ENCODE data around the gene ELOVL6. TPM values are rescaled to one million over a fixed set of nuclear protein-coding genes. Genes with fewer than 3 reads are reported as not detected.
"Not testable (repeated sequence)": the region's sequence is repeated elsewhere in the genome, so short reads cannot be mapped to it uniquely, and the experiment has no call there.

The ELOVL6 gene
- 10.5 and 11.9 TPM in 2 replicates for total RNA-seq (2014; rRNA removed; shearing (Covaris generic))

GRCh38 chr4:110198435-110199416 is at the start of gene ELOVL6:
Gene ELOVL6, minus strand, starts transcription at chr4:110198615. Its CDS starts 280 bp downstream, at chr4:110198335.
- peak; percentile 63 to 66 for DNase-seq (ENCODE audit: low read depth in 1 of 2, low spot score in 2 of 2)
- Histone ChIP-seq H3K27me3 (replicated peaks) (no peaks in the 10 kb centered on the region), H3K4me1 (replicated peaks) (peaks cover 11% of the 10 kb centered on the region), H3K27ac (peak within 1 kb of the TSS; percentile 66; the same call in 1 of the 2 replicates), H3K9me3 (replicated peaks) (no peaks in the 10 kb centered on the region), H3K36me3 (peaks cover 13% of the 10 kb centered on the region), H3K4me3 (peak within 1 kb of the TSS; percentile 82)

- no peaks in the 10 kb centered on the region for H3K9me3 ChIP-seq (replicated peaks)
- no peaks in the 10 kb centered on the region for H3K36me3 ChIP-seq
- DNase-seq (ENCODE audit: low read depth in 1 of 2, low spot score in 2 of 2) = no peak
- no peak overlapping the region for H3K27ac ChIP-seq
- no peak overlapping the region for H3K4me3 ChIP-seq
- H3K27me3 ChIP-seq (replicated peaks) = no peaks in the 10 kb centered on the region; the same call in none of the 2 replicates
- H3K4me1 ChIP-seq (replicated peaks) = no peaks in the 10 kb centered on the region
These were observed 49.7 kb upstream of the ELOVL6 start for GRCh38 chr4:110248100-110248499.

GRCh38 chr4:110247591-110247990 is 49.2 kb upstream of the ELOVL6 start:
- H3K4me3 ChIP-seq = no peak overlapping the region
- H3K27me3 ChIP-seq (replicated peaks) = no peaks in the 10 kb centered on the region; the same call in none of the 2 replicates
- no peaks in the 10 kb centered on the region for H3K4me1 ChIP-seq (replicated peaks)
- H3K9me3 ChIP-seq (replicated peaks) = no peaks in the 10 kb centered on the region
- no peak for DNase-seq (ENCODE audit: low read depth in 1 of 2, low spot score in 2 of 2)
- no peaks in the 10 kb centered on the region for H3K36me3 ChIP-seq
- no peak overlapping the region for H3K27ac ChIP-seq

GRCh38 chr4:110245577-110245976 is 47.2 kb upstream of the ELOVL6 start:
- Histone ChIP-seq H3K27me3 (replicated peaks) (no peaks in the 10 kb centered on the region; the same call in 1 of the 2 replicates), H3K4me1 (replicated peaks) (no peaks in the 10 kb centered on the region), H3K9me3 (replicated peaks) (no peaks in the 10 kb centered on the region), H3K4me3 (no peak overlapping the region), H3K27ac (no peak overlapping the region), H3K36me3 (no peaks in the 10 kb centered on the region)
- no peak for DNase-seq (ENCODE audit: low read depth in 1 of 2, low spot score in 2 of 2)

GRCh38 chr4:110236324-110236723 is 37.9 kb upstream of the ELOVL6 start:
- Histone ChIP-seq H3K27ac (no peak overlapping the region), H3K27me3 (replicated peaks) (0 out of 2 replicates have a peak, but pooled peaks cover 3% of the 10 kb centered on the region), H3K4me1 (replicated peaks) (no peaks in the 10 kb centered on the region), H3K36me3 (no peaks in the 10 kb centered on the region), H3K9me3 (replicated peaks) (0 out of 2 replicates have a peak, but pooled peaks cover 3% of the 10 kb centered on the region), H3K4me3 (no peak overlapping the region)
- no peak for DNase-seq (ENCODE audit: low read depth in 1 of 2, low spot score in 2 of 2)

GRCh38 chr4:110233581-110233980 is 35.2 kb upstream of the ELOVL6 start:
- not testable (repeated sequence) for DNase-seq (ENCODE audit: low read depth in 1 of 2, low spot score in 2 of 2); H3K4me3 ChIP-seq; H3K4me1 ChIP-seq (replicated peaks); H3K36me3 ChIP-seq; H3K27me3 ChIP-seq (replicated peaks); H3K27ac ChIP-seq; H3K9me3 ChIP-seq (replicated peaks)

- Histone ChIP-seq H3K27ac (no peak overlapping the region), H3K27me3 (replicated peaks) (no peaks in the 10 kb centered on the region), H3K9me3 (replicated peaks) (0 out of 2 replicates have a peak, but pooled peaks cover 3% of the 10 kb centered on the region), H3K4me1 (replicated peaks) (no peaks in the 10 kb centered on the region), H3K36me3 (no peaks in the 10 kb centered on the region), H3K4me3 (no peak overlapping the region)
- DNase-seq (ENCODE audit: low read depth in 1 of 2, low spot score in 2 of 2) = no peak
These were observed 33.5 kb upstream of the ELOVL6 start for GRCh38 chr4:110231869-110232268.

- Histone ChIP-seq H3K36me3 (no peaks in the 10 kb centered on the region), H3K4me3 (no peak overlapping the region), H3K4me1 (replicated peaks) (no peaks in the 10 kb centered on the region), H3K27ac (no peak overlapping the region), H3K9me3 (replicated peaks) (no peaks in the 10 kb centered on the region), H3K27me3 (replicated peaks) (no peaks in the 10 kb centered on the region)
- no peak for DNase-seq (ENCODE audit: low read depth in 1 of 2, low spot score in 2 of 2)
These were observed 30.9 kb upstream of the ELOVL6 start for GRCh38 chr4:110229266-110229665.

GRCh38 chr4:110224812-110225211 is 26.4 kb upstream of the ELOVL6 start:
- no peak overlapping the region for H3K27ac ChIP-seq
- no peaks in the 10 kb centered on the region for H3K36me3 ChIP-seq
- H3K9me3 ChIP-seq (replicated peaks) = no peaks in the 10 kb centered on the region
- no peaks in the 10 kb centered on the region for H3K4me1 ChIP-seq (replicated peaks)
- no peak for DNase-seq (ENCODE audit: low read depth in 1 of 2, low spot score in 2 of 2)
- no peak overlapping the region for H3K4me3 ChIP-seq
- H3K27me3 ChIP-seq (replicated peaks) = no peaks in the 10 kb centered on the region

GRCh38 chr4:110224142-110224541 is 25.7 kb upstream of the ELOVL6 start:
- Histone ChIP-seq H3K36me3 (no peaks in the 10 kb centered on the region), H3K4me1 (replicated peaks) (no peaks in the 10 kb centered on the region), H3K27ac (no peak overlapping the region), H3K9me3 (replicated peaks) (no peaks in the 10 kb centered on the region), H3K27me3 (replicated peaks) (no peaks in the 10 kb centered on the region), H3K4me3 (no peak overlapping the region)
- DNase-seq (ENCODE audit: low read depth in 1 of 2, low spot score in 2 of 2) = no peak

- not testable (repeated sequence) for H3K36me3 ChIP-seq
These were observed 20.5 kb upstream of the ELOVL6 start for GRCh38 chr4:110218935-110219334.

GRCh38 chr4:110217181-110217580 is 18.8 kb upstream of the ELOVL6 start:
- not testable (repeated sequence) for H3K4me3 ChIP-seq; H3K9me3 ChIP-seq (replicated peaks); H3K36me3 ChIP-seq; H3K27ac ChIP-seq; H3K27me3 ChIP-seq (replicated peaks); DNase-seq (ENCODE audit: low read depth in 1 of 2, low spot score in 2 of 2); H3K4me1 ChIP-seq (replicated peaks)

More at GRCh38 chr4:110218935-110219334, 20.5 kb upstream of the ELOVL6 start:
- H3K27ac ChIP-seq; H3K4me1 ChIP-seq (replicated peaks); H3K4me3 ChIP-seq; H3K27me3 ChIP-seq (replicated peaks); H3K9me3 ChIP-seq (replicated peaks); DNase-seq (ENCODE audit: low read depth in 1 of 2, low spot score in 2 of 2): not testable (repeated sequence)

- H3K27me3 ChIP-seq (replicated peaks) = no peaks in the 10 kb centered on the region
- no peaks in the 10 kb centered on the region for H3K36me3 ChIP-seq
- no peak overlapping the region for H3K4me3 ChIP-seq
- H3K9me3 ChIP-seq (replicated peaks) = no peaks in the 10 kb centered on the region
- H3K4me1 ChIP-seq (replicated peaks) = no peaks in the 10 kb centered on the region
- DNase-seq (ENCODE audit: low read depth in 1 of 2, low spot score in 2 of 2) = no peak
- no peak overlapping the region for H3K27ac ChIP-seq
These were observed 17.7 kb upstream of the ELOVL6 start for GRCh38 chr4:110216129-110216528.

- no peak overlapping the region for H3K27ac ChIP-seq
- DNase-seq (ENCODE audit: low read depth in 1 of 2, low spot score in 2 of 2) = no peak
- H3K4me1 ChIP-seq (replicated peaks) = no peaks in the 10 kb centered on the region
- no peaks in the 10 kb centered on the region for H3K9me3 ChIP-seq (replicated peaks)
- H3K27me3 ChIP-seq (replicated peaks) = no peaks in the 10 kb centered on the region
- H3K36me3 ChIP-seq = no peaks in the 10 kb centered on the region
- no peak overlapping the region for H3K4me3 ChIP-seq
These were observed 13.3 kb upstream of the ELOVL6 start for GRCh38 chr4:110211770-110212061.

Measured in SJSA1 (cell line).